OCI-LY1 (cell line): ENCODE results near the gene RAD23B.

Experiments
- CTCF ChIP-seq: fragments of 200-600 bp; sonication (generic), shearing (Covaris generic); IDR thresholded peaks from 2 replicates; pipeline ENCODE4 v1.5.1; 2017; ENCODE audit warnings: mild to moderate bottlenecking, antibody characterized with exemption, low read length, moderate library complexity, mixed read lengths
- EZH2 ChIP-seq: fragments of 200-600 bp; sonication (generic), shearing (Covaris generic); IDR thresholded peaks from 2 replicates; pipeline ENCODE4 v1.8.0; 2017; ENCODE audit warnings: borderline replicate concordance, mixed run types, mild to moderate bottlenecking, antibody characterized with exemption, low read length, moderate library complexity, mixed read lengths

- TF ChIP-seq EZH2, result no peak
- no peak for TF ChIP-seq CTCF
Observed at GRCh38 chr9:107307331-107307730, 24.3 kb downstream of the RAD23B start.
